ENCODE data around the gene CFAP74.
A peak's percentile ranks its signal among the peaks of the same experiment; 100 is the strongest.

Gene CFAP74

GRCh38 chr1:2044510-2045319 lies 41.1 kb upstream of the CFAP74 start (continued):
- TF ChIP-seq PBX3 (CRISPR knock-in tag; IDR thresholded peaks at IDR 0.05) (peak; percentile 48; the same call in 1 of the 2 replicates), ZBTB26 (tag by site-specific recombination; optimal IDR thresholded peaks at IDR 0.05) (peak; percentile 75), ZNF670 (tag by site-specific recombination; IDR thresholded peaks at IDR 0.05; ENCODE audit: low read depth) (no peak)

GRCh38 chr1:2043886-2044285 lies 40.3 kb upstream of the CFAP74 start:
- ChIA-PET CTCF (interaction anchor here (0.6 to 5.4 kb wide), 31 partner anchors 9 to 431 kb away, joined by 3 to 118 read pairs (median 4); partner anchors contain the start of gene GABRD), POLR2A (interaction anchor here (1.0 to 1.4 kb wide), 3 partner anchors 23 to 135 kb away, joined by 3 to 5 read pairs (median 3); no protein-coding TSS in a partner anchor)
- Histone ChIP-seq H3K36me3 (ENCODE audit: control insufficient read depth in 2 of 2, insufficient read depth in 1 of 2, low read length in 2 of 2) (no peaks in the 10 kb centered on the region), H3K4me1 (ENCODE audit: control insufficient read depth, insufficient read depth, low read length) (no peaks in the 10 kb centered on the region), H3K9me3 (ENCODE audit: control insufficient read depth, insufficient read depth, low read depth, low read length) (no peaks in the 10 kb centered on the region), H3K27ac (ENCODE audit: extremely low read depth, low read depth, low read length) (no peak overlapping the region), H3K4me3 (ENCODE audit: low read depth, low read length) (no peak overlapping the region)
- TF ChIP-seq ZNF2 (tag by site-specific recombination; IDR thresholded peaks at IDR 0.05) (no peak), ZBTB10 (tag by site-specific recombination; IDR thresholded peaks at IDR 0.05) (no peak), AEBP2 (tag by site-specific recombination; IDR thresholded peaks at IDR 0.05; ENCODE audit: borderline replicate concordance) (no peak), ZNF561 (tag by site-specific recombination; IDR thresholded peaks at IDR 0.05; ENCODE audit: borderline replicate concordance) (no peak), ZNF747 (tag by site-specific recombination; IDR thresholded peaks at IDR 0.05) (no peak), ZNF133 (tag by site-specific recombination; IDR thresholded peaks at IDR 0.05) (0 out of 2 replicates have a peak, but pooled peaks have one; percentile 30), SALL2 (tag by site-specific recombination; IDR thresholded peaks at IDR 0.05; ENCODE audit: borderline replicate concordance) (no peak), ZBTB1 (tag by site-specific recombination; IDR thresholded peaks at IDR 0.05) (0 out of 2 replicates have a peak, but pooled peaks have one; percentile 10), PRDM4 (tag by site-specific recombination; IDR thresholded peaks at IDR 0.05) (no peak), KLF8 (tag by site-specific recombination; IDR thresholded peaks at IDR 0.05) (0 out of 2 replicates have a peak, but pooled peaks have one; percentile 23), ZNF202 (tag by site-specific recombination; IDR thresholded peaks at IDR 0.05; ENCODE audit: borderline replicate concordance) (no peak), ZNF560 (tag by site-specific recombination; IDR thresholded peaks at IDR 0.05; ENCODE audit: borderline replicate concordance) (no peak), ZNF311 (tag by site-specific recombination; IDR thresholded peaks at IDR 0.05; ENCODE audit: borderline replicate concordance) (0 out of 2 replicates have a peak, but pooled peaks have one; percentile 28), REST (tag by site-specific recombination; IDR thresholded peaks at IDR 0.05) (no peak), ZNF398 (tag by site-specific recombination; IDR thresholded peaks at IDR 0.05) (no peak), ZNF585B (tag by site-specific recombination; IDR thresholded peaks at IDR 0.05) (no peak)
